ENCODE data around the gene URI1.

DNA sequence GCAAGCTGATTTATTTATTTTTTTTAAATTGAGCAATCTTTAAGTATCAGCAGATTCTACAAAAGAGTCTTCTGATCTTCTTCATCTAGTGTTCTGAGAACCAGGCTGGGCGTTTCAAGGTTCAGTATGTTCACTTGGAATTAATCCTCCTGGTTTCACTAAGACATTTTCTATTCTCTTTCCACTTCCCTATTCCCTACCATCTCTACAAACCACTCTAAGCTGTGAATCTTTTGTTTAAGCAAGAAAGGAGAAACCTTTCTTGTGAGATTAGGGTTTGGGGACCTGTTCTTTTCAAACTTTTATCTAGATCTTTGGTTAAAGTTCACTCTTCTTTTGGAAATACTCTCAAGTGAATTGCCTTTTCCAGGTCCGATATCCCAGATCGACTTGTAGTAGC lies 59.3 kb downstream of the URI1 start:
- TF ChIP-seq EZH2 (IDR thresholded peaks at IDR 0.05) (no peak), POLR2AphosphoS5 (IDR thresholded peaks at IDR 0.05; ENCODE audit: borderline replicate concordance, low read depth, low read length) (no peak)

Measured in SK-N-MC (cell line).